GM23338 (cell line): ENCODE data around the gene PLPP7.

Experiments
- CREB1 ChIP-seq: fragments of 250-450 bp; sonication (Bioruptor Pico); IDR thresholded peaks from 2 replicates; pipeline ENCODE4 v1.5.0; 2020; ENCODE audit warnings: low read depth, mild to moderate bottlenecking, moderate library complexity
- EZH2 ChIP-seq: fragments of 200-600 bp; sonication (generic); IDR thresholded peaks from one replicate; pipeline ENCODE4 v1.8.0; 2017; ENCODE audit warnings: antibody characterized with exemption, mild to moderate bottlenecking, low read depth; ENCODE audit not compliant: unreplicated experiment
- EZH2phosphoT487 ChIP-seq: fragments of 200-600 bp; sonication (generic); IDR thresholded peaks from one replicate; pipeline ENCODE4 v1.8.1; 2018; ENCODE audit warnings: antibody characterized with exemption; ENCODE audit not compliant: unreplicated experiment
- JUNB ChIP-seq: IDR thresholded peaks from one replicate; pipeline ENCODE4 v1.6.1; 2016; ENCODE audit warnings: antibody characterized with exemption; ENCODE audit not compliant: unreplicated experiment
- POLR2AphosphoS5 ChIP-seq: IDR thresholded peaks from 2 replicates; pipeline ENCODE4 v1.6.1; 2016; ENCODE audit warnings: antibody characterized with exemption, low read depth
- STAT1 ChIP-seq: IDR thresholded peaks from one replicate; pipeline ENCODE4 v1.6.1; 2016; ENCODE audit warnings: antibody characterized with exemption; ENCODE audit not compliant: unreplicated experiment
- ZNF114 ChIP-seq: fragments of 250-450 bp; sonication (Bioruptor Pico); IDR thresholded peaks from 2 replicates; pipeline ENCODE4 v1.5.0; 2020; ENCODE audit warnings: mild to moderate bottlenecking, moderate library complexity
- ZNF331 ChIP-seq: fragments of 250-450 bp; sonication (Bioruptor Pico); IDR thresholded peaks from 2 replicates; pipeline ENCODE4 v1.5.0; 2020; ENCODE audit warnings: low read depth, mild to moderate bottlenecking, moderate library complexity
- TF ChIP-seq, protein P1 (sequence below): fragments of 250-450 bp; sonication (Bioruptor Pico); IDR thresholded peaks from 2 replicates; pipeline ENCODE4 v1.5.0; 2020; ENCODE audit warnings: mild to moderate bottlenecking, moderate library complexity
- TF ChIP-seq, protein P2 (sequence below), 2 experiments: fragments of 200-600 bp in 1 of 2; sonication (generic) in 1 of 2; conservative IDR thresholded peaks; 2 replicates each; pipeline versions ENCODE4 v1.5.1 to v1.6.1; 2016 to 2017; ENCODE audit warnings: antibody characterized with exemption in 2 of 2, low read depth in 2 of 2, mild to moderate bottlenecking in 2 of 2, moderate library complexity in 1 of 2
- TF ChIP-seq, protein P3 (sequence below): IDR thresholded peaks from one replicate; pipeline ENCODE4 v1.6.1; 2018; ENCODE audit warnings: antibody characterized with exemption; ENCODE audit not compliant: unreplicated experiment

DNA sequence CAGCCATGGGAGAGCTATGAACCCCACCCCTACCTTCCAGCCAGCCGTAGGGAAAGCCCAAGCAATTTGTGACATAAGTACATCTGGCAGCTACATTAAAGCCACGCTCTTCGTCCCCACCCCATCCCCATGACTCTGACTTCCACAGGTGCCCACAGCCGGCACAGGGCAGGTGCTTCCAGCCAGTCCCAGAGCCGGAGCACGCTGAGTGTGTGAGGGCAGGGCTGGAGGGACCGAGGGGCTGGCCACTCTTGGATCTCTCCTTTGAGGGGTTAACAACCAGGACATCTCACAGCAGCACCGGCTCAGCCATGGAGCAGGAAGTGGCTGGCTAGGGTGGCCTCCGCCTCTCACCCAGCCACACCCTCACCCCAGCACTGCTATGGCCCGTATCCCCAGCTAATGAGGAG is 10.8 kb upstream of the PLPP7 start:
- TF ChIP-seq, protein P1, sequence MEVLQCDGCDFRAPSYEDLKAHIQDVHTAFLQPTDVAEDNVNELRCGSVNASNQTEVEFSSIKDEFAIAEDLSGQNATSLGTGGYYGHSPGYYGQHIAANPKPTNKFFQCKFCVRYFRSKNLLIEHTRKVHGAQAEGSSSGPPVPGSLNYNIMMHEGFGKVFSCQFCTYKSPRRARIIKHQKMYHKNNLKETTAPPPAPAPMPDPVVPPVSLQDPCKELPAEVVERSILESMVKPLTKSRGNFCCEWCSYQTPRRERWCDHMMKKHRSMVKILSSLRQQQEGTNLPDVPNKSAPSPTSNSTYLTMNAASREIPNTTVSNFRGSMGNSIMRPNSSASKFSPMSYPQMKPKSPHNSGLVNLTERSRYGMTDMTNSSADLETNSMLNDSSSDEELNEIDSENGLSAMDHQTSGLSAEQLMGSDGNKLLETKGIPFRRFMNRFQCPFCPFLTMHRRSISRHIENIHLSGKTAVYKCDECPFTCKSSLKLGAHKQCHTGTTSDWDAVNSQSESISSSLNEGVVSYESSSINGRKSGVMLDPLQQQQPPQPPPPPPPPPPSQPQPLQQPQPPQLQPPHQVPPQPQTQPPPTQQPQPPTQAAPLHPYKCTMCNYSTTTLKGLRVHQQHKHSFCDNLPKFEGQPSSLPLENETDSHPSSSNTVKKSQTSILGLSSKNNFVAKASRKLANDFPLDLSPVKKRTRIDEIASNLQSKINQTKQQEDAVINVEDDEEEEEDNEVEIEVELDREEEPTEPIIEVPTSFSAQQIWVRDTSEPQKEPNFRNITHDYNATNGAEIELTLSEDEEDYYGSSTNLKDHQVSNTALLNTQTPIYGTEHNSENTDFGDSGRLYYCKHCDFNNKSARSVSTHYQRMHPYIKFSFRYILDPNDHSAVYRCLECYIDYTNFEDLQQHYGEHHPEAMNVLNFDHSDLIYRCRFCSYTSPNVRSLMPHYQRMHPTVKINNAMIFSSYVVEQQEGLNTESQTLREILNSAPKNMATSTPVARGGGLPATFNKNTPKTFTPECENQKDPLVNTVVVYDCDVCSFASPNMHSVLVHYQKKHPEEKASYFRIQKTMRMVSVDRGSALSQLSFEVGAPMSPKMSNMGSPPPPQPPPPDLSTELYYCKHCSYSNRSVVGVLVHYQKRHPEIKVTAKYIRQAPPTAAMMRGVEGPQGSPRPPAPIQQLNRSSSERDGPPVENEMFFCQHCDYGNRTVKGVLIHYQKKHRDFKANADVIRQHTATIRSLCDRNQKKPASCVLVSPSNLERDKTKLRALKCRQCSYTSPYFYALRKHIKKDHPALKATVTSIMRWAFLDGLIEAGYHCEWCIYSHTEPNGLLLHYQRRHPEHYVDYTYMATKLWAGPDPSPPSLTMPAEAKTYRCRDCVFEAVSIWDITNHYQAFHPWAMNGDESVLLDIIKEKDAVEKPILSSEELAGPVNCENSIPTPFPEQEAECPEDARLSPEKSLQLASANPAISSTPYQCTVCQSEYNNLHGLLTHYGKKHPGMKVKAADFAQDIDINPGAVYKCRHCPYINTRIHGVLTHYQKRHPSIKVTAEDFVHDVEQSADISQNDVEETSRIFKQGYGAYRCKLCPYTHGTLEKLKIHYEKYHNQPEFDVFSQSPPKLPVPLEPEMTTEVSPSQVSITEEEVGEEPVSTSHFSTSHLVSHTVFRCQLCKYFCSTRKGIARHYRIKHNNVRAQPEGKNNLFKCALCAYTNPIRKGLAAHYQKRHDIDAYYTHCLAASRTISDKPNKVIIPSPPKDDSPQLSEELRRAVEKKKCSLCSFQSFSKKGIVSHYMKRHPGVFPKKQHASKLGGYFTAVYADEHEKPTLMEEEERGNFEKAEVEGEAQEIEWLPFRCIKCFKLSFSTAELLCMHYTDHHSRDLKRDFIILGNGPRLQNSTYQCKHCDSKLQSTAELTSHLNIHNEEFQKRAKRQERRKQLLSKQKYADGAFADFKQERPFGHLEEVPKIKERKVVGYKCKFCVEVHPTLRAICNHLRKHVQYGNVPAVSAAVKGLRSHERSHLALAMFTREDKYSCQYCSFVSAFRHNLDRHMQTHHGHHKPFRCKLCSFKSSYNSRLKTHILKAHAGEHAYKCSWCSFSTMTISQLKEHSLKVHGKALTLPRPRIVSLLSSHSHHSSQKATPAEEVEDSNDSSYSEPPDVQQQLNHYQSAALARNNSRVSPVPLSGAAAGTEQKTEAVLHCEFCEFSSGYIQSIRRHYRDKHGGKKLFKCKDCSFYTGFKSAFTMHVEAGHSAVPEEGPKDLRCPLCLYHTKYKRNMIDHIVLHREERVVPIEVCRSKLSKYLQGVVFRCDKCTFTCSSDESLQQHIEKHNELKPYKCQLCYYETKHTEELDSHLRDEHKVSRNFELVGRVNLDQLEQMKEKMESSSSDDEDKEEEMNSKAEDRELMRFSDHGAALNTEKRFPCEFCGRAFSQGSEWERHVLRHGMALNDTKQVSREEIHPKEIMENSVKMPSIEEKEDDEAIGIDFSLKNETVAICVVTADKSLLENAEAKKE (CRISPR knock-in tag): no peak
- TF ChIP-seq POLR2AphosphoS5: no peak
- TF ChIP-seq, protein P2, sequence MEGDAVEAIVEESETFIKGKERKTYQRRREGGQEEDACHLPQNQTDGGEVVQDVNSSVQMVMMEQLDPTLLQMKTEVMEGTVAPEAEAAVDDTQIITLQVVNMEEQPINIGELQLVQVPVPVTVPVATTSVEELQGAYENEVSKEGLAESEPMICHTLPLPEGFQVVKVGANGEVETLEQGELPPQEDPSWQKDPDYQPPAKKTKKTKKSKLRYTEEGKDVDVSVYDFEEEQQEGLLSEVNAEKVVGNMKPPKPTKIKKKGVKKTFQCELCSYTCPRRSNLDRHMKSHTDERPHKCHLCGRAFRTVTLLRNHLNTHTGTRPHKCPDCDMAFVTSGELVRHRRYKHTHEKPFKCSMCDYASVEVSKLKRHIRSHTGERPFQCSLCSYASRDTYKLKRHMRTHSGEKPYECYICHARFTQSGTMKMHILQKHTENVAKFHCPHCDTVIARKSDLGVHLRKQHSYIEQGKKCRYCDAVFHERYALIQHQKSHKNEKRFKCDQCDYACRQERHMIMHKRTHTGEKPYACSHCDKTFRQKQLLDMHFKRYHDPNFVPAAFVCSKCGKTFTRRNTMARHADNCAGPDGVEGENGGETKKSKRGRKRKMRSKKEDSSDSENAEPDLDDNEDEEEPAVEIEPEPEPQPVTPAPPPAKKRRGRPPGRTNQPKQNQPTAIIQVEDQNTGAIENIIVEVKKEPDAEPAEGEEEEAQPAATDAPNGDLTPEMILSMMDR (conservative IDR thresholded peaks at IDR 0.05; ENCODE audit: low read depth in 2 of 2): no peak
- TF ChIP-seq, protein P3, sequence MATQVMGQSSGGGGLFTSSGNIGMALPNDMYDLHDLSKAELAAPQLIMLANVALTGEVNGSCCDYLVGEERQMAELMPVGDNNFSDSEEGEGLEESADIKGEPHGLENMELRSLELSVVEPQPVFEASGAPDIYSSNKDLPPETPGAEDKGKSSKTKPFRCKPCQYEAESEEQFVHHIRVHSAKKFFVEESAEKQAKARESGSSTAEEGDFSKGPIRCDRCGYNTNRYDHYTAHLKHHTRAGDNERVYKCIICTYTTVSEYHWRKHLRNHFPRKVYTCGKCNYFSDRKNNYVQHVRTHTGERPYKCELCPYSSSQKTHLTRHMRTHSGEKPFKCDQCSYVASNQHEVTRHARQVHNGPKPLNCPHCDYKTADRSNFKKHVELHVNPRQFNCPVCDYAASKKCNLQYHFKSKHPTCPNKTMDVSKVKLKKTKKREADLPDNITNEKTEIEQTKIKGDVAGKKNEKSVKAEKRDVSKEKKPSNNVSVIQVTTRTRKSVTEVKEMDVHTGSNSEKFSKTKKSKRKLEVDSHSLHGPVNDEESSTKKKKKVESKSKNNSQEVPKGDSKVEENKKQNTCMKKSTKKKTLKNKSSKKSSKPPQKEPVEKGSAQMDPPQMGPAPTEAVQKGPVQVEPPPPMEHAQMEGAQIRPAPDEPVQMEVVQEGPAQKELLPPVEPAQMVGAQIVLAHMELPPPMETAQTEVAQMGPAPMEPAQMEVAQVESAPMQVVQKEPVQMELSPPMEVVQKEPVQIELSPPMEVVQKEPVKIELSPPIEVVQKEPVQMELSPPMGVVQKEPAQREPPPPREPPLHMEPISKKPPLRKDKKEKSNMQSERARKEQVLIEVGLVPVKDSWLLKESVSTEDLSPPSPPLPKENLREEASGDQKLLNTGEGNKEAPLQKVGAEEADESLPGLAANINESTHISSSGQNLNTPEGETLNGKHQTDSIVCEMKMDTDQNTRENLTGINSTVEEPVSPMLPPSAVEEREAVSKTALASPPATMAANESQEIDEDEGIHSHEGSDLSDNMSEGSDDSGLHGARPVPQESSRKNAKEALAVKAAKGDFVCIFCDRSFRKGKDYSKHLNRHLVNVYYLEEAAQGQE: no peak
- TF ChIP-seq EZH2: no peak
- no peak for TF ChIP-seq CREB1 (CRISPR knock-in tag)
- TF ChIP-seq EZH2phosphoT487: no peak
- no peak for TF ChIP-seq JUNB
- TF ChIP-seq ZNF331 (CRISPR knock-in tag): no peak
- no peak for TF ChIP-seq ZNF114 (CRISPR knock-in tag)
- TF ChIP-seq STAT1: no peak
